ENCODE results near the gene RASGRF2. TPM values are rescaled to one million over a fixed set of nuclear protein-coding genes. Genes with fewer than 3 reads are reported as not detected.

The RASGRF2 gene
- total and polyA plus RNA-seq, 2 of the 8 experiments (the other 6 are each of a cell fraction or from before 2014, with no cell fraction given) = 2.6 to 29.5 TPM

- H2BK5ac ChIP-seq (ENCODE audit: low read depth, low read length) = no peak overlapping the region
- FAIRE-seq = no peak
- no peaks in the 10 kb centered on the region for H3K79me1 ChIP-seq (ENCODE audit: low read depth, low read length)
- H3K4me1 ChIP-seq (replicated peaks in 1 of 4; ENCODE audit: control insufficient read depth in 3 of 4, insufficient read depth in 4 of 4, low read length in 3 of 4) = peaks cover 0 to 3% (median 1%) of the 10 kb centered on the region in 4 experiments; a peak in 3 of 7 replicates
- POLR2A ChIA-PET (ENCODE audit: partially characterized antibody) = interaction anchor here (1.2 kb wide), 1 partner anchor 10 kb away, joined by 3 read pairs; no protein-coding TSS in a partner anchor
- H3K36me3 ChIP-seq (ENCODE audit: control insufficient read depth in 2 of 4, insufficient read depth in 4 of 4, low read length in 3 of 4) = no peaks in the 10 kb centered on the region
- H2BK12ac ChIP-seq (ENCODE audit: low read depth, low read length) = no peak overlapping the region
- no peak overlapping the region for H3K18ac ChIP-seq (ENCODE audit: extremely low read depth, low read length)
- no peak overlapping the region for H3K56ac ChIP-seq (replicated peaks; ENCODE audit: insufficient read length, low read depth, low read length)
- no peak overlapping the region for H3K9ac ChIP-seq (replicated peaks in 1 of 4; ENCODE audit: extremely low read depth in 1 of 4, low read depth in 3 of 4, low read length in 3 of 4)
- H2BK120ac ChIP-seq (replicated peaks; ENCODE audit: low read depth, low read length) = no peak overlapping the region
- no peak for TF ChIP-seq NANOG (IDR thresholded peaks at IDR 0.05; ENCODE audit: insufficient read depth, low read depth, low read length, poor library complexity, severe bottlenecking)
- no peak for TF ChIP-seq EZH2 (IDR thresholded peaks at IDR 0.05; ENCODE audit: low read depth, low read length, severe bottlenecking)
- no peak for TF ChIP-seq YY1 (IDR thresholded peaks at IDR 0.05; ENCODE audit: low read depth, low read length)
- no peak for TF ChIP-seq NRF1 (IDR thresholded peaks at IDR 0.05; ENCODE audit: low read depth, low read length)
- H4K20me1 ChIP-seq (replicated peaks in 1 of 2; ENCODE audit: control insufficient read depth in 1 of 2, insufficient read depth in 2 of 2, low read length in 2 of 2) = no peaks in the 10 kb centered on the region
- H3K4me2 ChIP-seq (ENCODE audit: insufficient read depth in 1 of 2, low read depth in 2 of 2, low read length in 2 of 2) = no peak overlapping the region
- CTCF ChIA-PET (ENCODE audit: partially characterized antibody) = interaction anchor here (0.8 to 1.3 kb wide), 3 partner anchors 9 to 181 kb away, joined by 3 to 4 read pairs (median 4); no protein-coding TSS in a partner anchor
- H3K4ac ChIP-seq (replicated peaks; ENCODE audit: insufficient read length, low read depth, low read length) = no peak overlapping the region
- no peak overlapping the region for H3K4me3 ChIP-seq (ENCODE audit: extremely low read depth in 1 of 4, insufficient read depth in 2 of 4, low read depth in 3 of 4, low read length in 4 of 4)
- no peak overlapping the region for H3K23ac ChIP-seq (ENCODE audit: insufficient read length)
- H3K14ac ChIP-seq (ENCODE audit: insufficient read length) = no peak overlapping the region
- no peak for DNase-seq (ENCODE audit: low read depth in 1 of 2, low spot score in 2 of 2)
- no peak overlapping the region for H4K8ac ChIP-seq (ENCODE audit: extremely low read depth, insufficient read depth, low read length)
- no peak overlapping the region for H2BK20ac ChIP-seq (ENCODE audit: low read length)
- H2BK15ac ChIP-seq (ENCODE audit: low read length) = no peak overlapping the region
- WGBS, 2 experiments (ENCODE audit: extremely low coverage in 1 of 2, insufficient coverage in 1 of 2, insufficient read length in 1 of 2, insufficient replicate concordance in 2 of 2, low coverage in 1 of 2, low lambda C conversion rate in 2 of 2, missing lambda C conversion rate in 1 of 2) = 86% methylated on average over 3 of the region's 3 CpGs; no CpG with 5 or more reads in 1 of the 2 experiments
- H3K27ac ChIP-seq (ENCODE audit: low read depth, low read length) = no peak overlapping the region
- H4K91ac ChIP-seq (replicated peaks; ENCODE audit: insufficient read length, low read length) = no peak overlapping the region
- H3K23me2 ChIP-seq (ENCODE audit: low read depth, low read length) = no peaks in the 10 kb centered on the region
- no peak overlapping the region for H2AK5ac ChIP-seq (ENCODE audit: low read depth, low read length)
- H2AFZ ChIP-seq (ENCODE audit: low read length) = no peak overlapping the region
- no peaks in the 10 kb centered on the region for H3K27me3 ChIP-seq (replicated peaks in 1 of 4; ENCODE audit: control insufficient read depth in 3 of 4, extremely low read depth in 1 of 4, insufficient read depth in 3 of 4, low read length in 3 of 4)
- no peaks in the 10 kb centered on the region for H3K79me2 ChIP-seq (ENCODE audit: control insufficient read depth in 1 of 2, insufficient read depth in 2 of 2, low read length in 2 of 2)
- H3K9me3 ChIP-seq (ENCODE audit: insufficient read depth in 2 of 2, low read depth in 1 of 2, low read length in 1 of 2) = no peaks in the 10 kb centered on the region
- no peak overlapping the region for H4K5ac ChIP-seq (ENCODE audit: insufficient read length, low read depth, low read length)
These were observed 157.4 kb downstream of the RASGRF2 start for GRCh38 chr5:81117566-81117965.

Data from H1 (cell line).